HG02884 (cell line): Measurements from ENCODE around the gene DHRS13.
"Not testable (repeated sequence)": the region's sequence is repeated elsewhere in the genome, so short reads cannot be mapped to it uniquely, and the experiment has no call there.

ENCODE experiments used
- ATAC-seq: cut with Tn5 transposase; IDR thresholded peaks from one replicate; pipeline ENCODE4 v1.9.1; 2021; ENCODE audit warnings: mild to moderate bottlenecking, moderate library complexity; ENCODE audit not compliant: unreplicated experiment

The DHRS13 gene

GRCh38 chr17:28935744-28936460 is 33.0 kb upstream of the DHRS13 start:
- no peak for ATAC-seq

- not testable (repeated sequence) for ATAC-seq
Measured at GRCh38 chr17:28934508-28934907, 31.6 kb upstream of the DHRS13 start.

DNA sequence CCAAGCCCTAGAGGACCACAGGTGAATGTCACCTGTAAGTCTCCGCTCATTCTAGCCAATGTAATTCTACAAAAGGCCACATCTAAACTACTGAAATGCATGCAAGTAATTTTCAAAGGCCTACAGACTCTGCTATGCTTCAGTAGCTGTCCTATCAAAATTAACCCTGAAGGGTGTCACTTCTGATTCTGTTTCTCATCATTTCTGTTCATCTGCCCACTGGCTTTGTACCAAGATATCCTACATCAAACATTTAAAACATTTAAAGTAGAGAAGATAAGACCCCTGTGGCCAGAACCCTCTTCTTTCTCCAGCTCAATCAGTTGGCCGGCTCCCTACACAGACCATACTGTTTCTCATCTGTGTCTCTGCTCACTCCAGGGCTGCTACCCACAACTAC is 26.9 kb upstream of the DHRS13 start:
- ATAC-seq = no peak

DNA sequence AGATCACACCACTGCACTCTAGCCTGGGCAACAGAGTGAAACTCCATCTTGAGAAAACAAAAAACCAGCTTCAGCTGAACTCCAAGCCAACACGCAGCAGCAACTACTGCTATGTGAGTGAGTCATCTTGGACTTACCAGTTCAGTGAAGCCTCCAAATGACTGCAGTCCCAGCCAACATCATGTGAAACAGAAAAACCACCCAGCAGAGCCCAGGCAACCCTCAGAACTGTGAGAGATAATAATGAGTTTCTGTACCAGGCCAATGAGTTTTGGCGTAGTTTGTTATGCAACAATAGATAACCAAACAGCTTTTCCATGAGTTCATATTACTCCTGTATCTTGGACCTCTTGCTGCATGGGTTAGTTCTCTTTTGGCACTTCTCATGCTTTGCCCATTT is 25.2 kb upstream of the DHRS13 start:
- ATAC-seq = no peak

DNA sequence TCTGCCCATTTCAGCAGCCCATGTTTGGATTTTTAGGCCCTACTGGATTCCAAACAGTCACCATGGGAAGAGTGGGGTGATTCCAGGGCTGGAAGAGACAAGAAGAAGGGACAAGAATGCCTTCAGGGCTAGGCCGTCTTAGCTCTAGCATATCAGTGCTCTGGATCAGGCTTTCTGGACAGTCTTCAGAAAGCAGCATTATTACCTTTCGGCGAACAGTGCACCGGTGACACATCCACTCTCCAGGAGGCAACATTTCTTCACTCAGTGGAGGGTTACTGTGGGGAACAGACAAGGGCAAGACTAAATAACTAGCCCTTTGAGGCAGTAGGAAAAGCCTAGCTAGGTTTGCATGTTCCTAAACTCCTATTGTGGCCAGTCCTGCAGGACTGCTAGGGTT is 23.9 kb upstream of the DHRS13 start:
- no peak for ATAC-seq

- ATAC-seq = no peak
Measured at GRCh38 chr17:28926366-28926765, 23.5 kb upstream of the DHRS13 start.

GRCh38 chr17:28925912-28926365 is 23.1 kb upstream of the DHRS13 start:
- no peak for ATAC-seq

GRCh38 chr17:28920201-28920600 is 17.3 kb upstream of the DHRS13 start:
- ATAC-seq = no peak

DNA sequence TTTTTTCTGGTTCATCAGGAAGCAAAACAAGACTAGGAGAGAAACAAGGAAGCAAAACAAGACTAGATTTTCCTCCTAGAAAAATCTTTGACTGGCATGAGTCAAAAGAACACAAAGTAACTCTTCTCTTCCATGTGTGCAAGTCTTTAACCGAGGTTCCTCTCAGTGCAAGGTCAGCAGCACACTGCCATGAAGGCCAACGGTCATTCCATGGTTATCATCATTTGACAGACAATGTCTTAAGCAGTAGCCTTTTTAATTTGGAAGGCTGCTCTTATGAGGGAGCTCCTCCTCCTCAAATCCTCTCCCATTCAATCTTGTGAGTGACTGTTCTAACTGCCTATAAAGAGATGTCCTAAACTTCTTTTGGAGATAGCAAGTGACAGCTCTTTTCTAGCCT is 15.4 kb upstream of the DHRS13 start:
- ATAC-seq = no peak

DNA sequence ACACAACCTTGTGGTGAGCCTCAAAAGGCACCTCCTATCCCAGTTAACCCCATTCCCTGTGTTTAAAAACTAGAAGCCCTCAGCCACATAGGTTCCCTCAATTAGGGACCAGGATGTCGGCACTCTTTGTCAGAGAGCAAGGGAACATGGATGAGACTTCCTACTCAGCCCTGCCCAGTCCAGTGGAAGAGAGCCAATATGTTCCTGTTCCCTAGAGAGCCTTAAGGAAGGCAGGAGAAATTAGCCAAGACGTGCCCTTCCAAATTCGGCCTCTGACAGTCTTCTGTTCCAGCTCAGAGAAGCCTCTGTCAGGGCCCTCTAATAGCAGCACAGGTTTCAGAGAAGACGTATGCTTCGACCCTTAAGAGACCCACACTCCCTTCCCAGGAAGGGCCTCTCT is 14.6 kb upstream of the DHRS13 start:
- ATAC-seq = no peak

- ATAC-seq = no peak
Measured at GRCh38 chr17:28917029-28917428, 14.2 kb upstream of the DHRS13 start.

GRCh38 chr17:28916302-28916934 is 13.5 kb upstream of the DHRS13 start:
- ATAC-seq = no peak

DNA sequence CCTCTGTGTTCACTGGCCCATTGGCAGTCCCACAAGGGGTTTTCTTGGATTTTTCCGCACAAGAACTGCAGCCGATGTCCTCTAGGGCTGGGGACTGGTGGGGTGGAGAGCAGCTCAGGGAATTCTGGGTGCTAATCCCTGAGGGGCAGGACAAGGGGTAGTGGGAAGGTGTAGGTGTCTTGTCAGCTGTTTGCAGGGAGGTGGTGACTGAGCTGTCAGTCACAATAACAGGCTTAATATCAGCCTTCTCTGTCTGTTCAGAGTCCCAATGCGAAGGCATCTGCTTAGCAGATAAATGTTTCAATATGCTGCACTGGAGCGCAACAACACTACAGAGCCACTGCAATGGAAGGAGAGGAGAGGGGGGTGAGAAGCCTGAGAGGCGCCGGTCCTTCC is 10.1 kb upstream of the DHRS13 start:
- ATAC-seq = no peak

DNA sequence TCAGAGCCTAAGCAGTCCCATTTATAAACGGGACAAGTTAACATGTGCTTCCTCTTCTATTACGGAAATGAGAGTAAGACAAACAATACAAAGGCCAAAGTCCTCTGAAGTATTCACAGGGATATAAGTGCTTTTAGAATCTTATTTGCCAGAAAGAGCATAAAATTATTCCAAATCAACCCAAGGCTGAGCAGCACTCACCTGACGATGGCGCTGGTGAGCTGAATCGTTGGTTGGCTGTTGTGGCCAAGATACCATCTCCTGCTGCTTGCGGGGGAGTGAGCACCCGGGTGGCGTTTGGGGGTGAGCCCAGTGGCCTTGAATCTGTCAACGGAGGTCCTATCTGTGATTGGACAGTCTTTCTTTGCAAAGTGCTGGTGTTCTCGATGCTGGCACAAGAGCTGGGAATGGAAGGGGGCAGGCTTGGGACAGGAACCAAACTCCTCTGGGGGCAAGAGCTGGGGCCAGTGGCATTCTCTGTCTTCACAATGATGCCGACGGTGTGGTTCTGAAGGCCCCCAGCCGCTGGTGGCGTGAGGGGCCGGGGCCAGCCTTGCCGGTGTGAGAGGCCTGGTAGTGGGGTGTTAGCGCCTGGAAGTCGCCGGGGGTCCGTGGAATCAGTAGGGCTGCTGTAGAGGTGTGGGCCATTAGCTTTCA is 9.5 kb upstream of the DHRS13 start:
- no peak for ATAC-seq

GRCh38 chr17:28911411-28912045 is 8.6 kb upstream of the DHRS13 start:
- ATAC-seq = no peak

DNA sequence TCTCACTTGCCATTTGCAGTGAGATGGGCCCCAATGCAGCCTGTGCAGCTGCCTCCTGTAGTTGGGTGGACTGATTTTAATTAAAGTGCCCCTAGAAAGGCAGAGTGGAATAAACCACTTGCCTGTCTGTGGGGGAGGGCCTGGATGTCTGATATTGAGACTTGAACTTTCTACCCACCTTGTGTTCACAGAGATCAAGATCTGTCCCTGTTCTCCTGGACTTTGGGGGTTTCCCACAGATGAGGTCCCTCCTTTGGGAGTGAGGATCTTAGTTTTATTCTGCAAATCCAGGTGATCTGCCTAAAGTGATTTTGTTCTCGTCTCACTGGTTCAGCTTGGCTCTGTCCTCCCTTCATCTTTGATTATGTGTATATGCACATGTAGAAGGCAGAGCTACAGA is 7.7 kb upstream of the DHRS13 start:
- no peak for ATAC-seq

GRCh38 chr17:28908640-28909167 is 5.8 kb upstream of the DHRS13 start:
- no peak for ATAC-seq

DNA sequence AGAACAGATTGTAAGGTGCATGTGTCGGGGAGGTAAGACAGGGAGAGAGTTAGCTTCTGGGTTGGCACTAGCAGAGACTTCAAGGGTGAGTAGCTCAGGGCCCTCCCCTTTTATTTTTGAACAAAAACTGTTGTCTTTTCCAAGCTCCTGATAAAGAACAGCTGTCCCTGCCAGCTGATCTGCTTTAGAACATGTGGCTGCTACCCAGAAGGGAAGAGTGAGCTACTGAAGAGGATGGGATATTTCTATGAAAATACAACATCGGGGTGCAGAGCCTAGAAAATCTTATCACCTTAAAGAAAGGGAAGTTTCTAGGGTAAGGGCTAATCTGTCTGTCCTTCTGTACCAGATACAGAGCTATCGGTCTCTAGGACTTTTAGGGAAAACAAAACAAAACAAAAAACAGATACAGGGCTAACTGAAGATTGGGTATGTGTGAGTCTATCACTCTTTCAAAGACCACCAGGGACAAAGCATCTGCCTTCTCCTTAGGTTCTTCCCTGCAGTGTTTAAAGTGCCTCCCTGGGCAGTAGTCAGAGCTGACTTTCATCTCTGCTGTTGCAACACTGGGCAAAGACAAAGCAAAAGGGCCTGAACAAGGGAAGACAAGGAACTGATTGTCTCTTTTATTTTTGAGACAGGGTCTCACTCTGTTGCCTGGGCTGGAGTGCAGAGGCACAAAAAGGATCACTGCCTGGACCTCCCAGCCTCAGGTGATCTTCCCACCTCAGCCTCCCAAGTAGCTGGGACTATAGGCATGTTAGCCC is 5.0 kb upstream of the DHRS13 start:
- ATAC-seq = no peak

GRCh38 chr17:28906706-28907438 is 4.0 kb upstream of the DHRS13 start:
- no peak for ATAC-seq

GRCh38 chr17:28906276-28906675 is 3.4 kb upstream of the DHRS13 start:
- ATAC-seq = no peak
